Activated B cell treated with CpG ODN at 0.5 μM for 24 hours (primary cell): ENCODE data around the gene ANXA8L1. TPM values are rescaled to one million over a fixed set of nuclear protein-coding genes. Genes with fewer than 3 reads are reported as not detected.
"Not testable (repeated sequence)": the region's sequence is repeated elsewhere in the genome, so short reads cannot be mapped to it uniquely, and the experiment has no call there.

Experiments
- ATAC-seq: fragments of 200-7000 bp; cut with Tn5 transposase; one replicate; pipeline ENCODE4 v1.10.0; 2021; ENCODE audit warnings: low read depth, mild to moderate bottlenecking, moderate library complexity
- CTCF ChIA-PET: fragments of 350-600 bp; sonication (Branson Sonifier 250); formaldehyde crosslinking; loops from one replicate; lab custom pipeline; 2021; ENCODE audit warnings: antibody characterized with exemption; lab: Charles Lee
- POLR2A ChIA-PET: fragments of 350-600 bp; sonication (Branson Sonifier 250); formaldehyde crosslinking; loops from one replicate; lab custom pipeline; 2021; ENCODE audit warnings: antibody characterized with exemption; lab: Charles Lee
- DNase-seq: peaks from one replicate; pipeline ENCODE4 v3.0.0; 2022
- H3K27ac Mint-ChIP-seq: one replicate; pipeline ENCODE4 v1.8.0; 2020; ENCODE audit warnings: mixed read lengths
- H3K27me3 Mint-ChIP-seq: one replicate; pipeline ENCODE4 v1.8.0; 2021; ENCODE audit warnings: mixed read lengths
- H3K36me3 Mint-ChIP-seq: one replicate; pipeline ENCODE4 v1.8.0; 2021; ENCODE audit warnings: low read depth, mixed read lengths
- H3K4me1 Mint-ChIP-seq: one replicate; pipeline ENCODE4 v1.8.0; 2021; ENCODE audit warnings: mixed read lengths
- H3K4me3 Mint-ChIP-seq: one replicate; pipeline ENCODE4 v1.8.0; 2020; ENCODE audit warnings: mild to moderate bottlenecking, mixed read lengths
- H3K9me3 Mint-ChIP-seq: one replicate; pipeline ENCODE4 v1.8.0; 2020; ENCODE audit warnings: mixed read lengths
- CTCF ChIP-seq: fragments of 200-600 bp; IDR thresholded peaks from one replicate; pipeline ENCODE4 v1.8.0; 2022; ENCODE audit warnings: antibody characterized with exemption, mild to moderate bottlenecking
- intact Hi-C: fragments of 100-400 bp; cut with micrococcal nuclease; formaldehyde crosslinking; loops from one replicate; pipeline ENCODE4 v1.15.1; 2024
- total RNA-seq: library from RNA; stranded (reverse); gene quantifications from 2 replicates; pipeline ENCODE4 v1.2.3, GENCODE V29; 2022

The ANXA8L1 gene, protein sequence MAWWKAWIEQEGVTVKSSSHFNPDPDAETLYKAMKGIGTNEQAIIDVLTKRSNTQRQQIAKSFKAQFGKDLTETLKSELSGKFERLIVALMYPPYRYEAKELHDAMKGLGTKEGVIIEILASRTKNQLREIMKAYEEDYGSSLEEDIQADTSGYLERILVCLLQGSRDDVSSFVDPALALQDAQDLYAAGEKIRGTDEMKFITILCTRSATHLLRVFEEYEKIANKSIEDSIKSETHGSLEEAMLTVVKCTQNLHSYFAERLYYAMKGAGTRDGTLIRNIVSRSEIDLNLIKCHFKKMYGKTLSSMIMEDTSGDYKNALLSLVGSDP
- total RNA-seq, result not detected in 2 replicates

DNA sequence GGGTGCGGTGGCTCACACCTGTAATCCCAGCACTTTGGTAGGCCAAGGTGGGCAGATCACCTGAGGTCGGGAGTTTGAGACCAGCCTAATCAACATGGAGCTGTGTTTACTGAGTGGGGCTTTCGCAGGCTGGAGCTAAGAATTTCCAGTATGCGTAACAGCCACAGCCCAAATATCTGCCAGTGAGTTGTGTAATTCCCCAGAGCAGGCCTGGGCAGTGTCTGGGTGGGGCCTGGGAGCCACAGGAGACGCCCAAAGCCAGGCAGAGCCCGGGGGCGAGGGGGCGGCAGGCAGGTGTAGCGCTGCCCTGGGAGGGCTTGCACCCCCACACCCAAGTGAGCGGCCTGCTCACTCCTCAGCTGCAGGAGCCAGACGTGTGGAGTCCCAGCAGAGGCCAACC, at the start of gene ANXA8L1:
Gene ANXA8L1 (plus strand): TSS at position 371 of the 400 bp plus-strand sequence. CDS start 76 bp downstream, outside the sequence.
- DNase-seq, ATAC-seq, H3K27me3 Mint-ChIP-seq, POLR2A ChIA-PET, H3K9me3 Mint-ChIP-seq, H3K4me3 Mint-ChIP-seq, H3K4me1 Mint-ChIP-seq, intact Hi-C loops, H3K27ac Mint-ChIP-seq, H3K36me3 Mint-ChIP-seq, CTCF ChIA-PET: not testable (repeated sequence)

- H3K36me3 Mint-ChIP-seq, result no peaks in the 10 kb centered on the region
- DNase-seq, result no peak
- no peaks in the 10 kb centered on the region for H3K9me3 Mint-ChIP-seq
- no peak for ATAC-seq
- peaks cover 17% of the 10 kb centered on the region for H3K27me3 Mint-ChIP-seq
- intact Hi-C loops, result no loop called here
- H3K4me1 Mint-ChIP-seq, result no peaks in the 10 kb centered on the region
- POLR2A ChIA-PET, result no interaction called here
- no peak overlapping the region for H3K4me3 Mint-ChIP-seq
- H3K27ac Mint-ChIP-seq, result no peak overlapping the region
- no peak for TF ChIP-seq CTCF
- CTCF ChIA-PET, result no interaction called here
These were observed 49.5 kb upstream of the ANXA8L1 start for GRCh38 chr10:46326066-46326465.

DNA sequence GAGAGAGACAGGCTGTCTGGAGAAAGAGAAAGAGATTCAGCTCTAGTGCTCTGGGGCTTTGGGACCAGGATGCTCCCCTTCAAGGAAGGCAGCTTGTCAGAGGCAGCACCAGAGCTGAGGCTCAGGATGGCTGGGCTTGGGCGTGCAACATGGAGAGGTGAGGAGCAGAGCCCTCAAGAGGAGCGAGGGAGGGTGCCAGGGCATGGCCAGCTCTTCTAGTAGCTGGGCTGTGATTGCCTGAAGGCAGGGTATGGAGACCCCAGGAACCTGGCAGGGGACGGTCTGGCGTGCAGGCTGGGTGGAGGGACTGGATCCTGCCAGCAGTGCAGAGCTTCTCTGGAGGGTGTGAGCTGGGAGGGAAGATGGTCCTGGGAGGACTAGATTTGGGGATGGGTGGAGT, 48.6 kb upstream of the ANXA8L1 start:
- POLR2A ChIA-PET, result no interaction called here
- intact Hi-C loops, result no loop called here

DNA sequence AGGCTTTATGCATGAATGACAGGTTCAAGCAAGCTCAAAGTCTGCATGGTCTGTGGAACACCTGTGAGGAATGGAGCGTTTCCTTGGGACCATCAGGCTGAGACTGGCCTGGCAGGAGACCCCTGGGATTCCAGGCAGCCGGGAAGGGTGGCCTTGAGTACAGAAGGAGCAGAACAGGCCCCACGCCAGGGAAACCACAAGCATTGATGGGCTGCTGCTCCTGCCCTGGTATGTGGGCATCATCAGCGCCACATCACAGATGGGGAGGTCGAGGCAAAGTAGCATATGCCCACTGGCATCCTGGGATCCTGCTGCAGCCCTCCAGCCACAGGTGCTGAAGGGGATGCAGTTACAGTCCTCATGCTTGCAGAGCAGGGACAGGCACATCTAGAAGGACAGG, 47.9 kb upstream of the ANXA8L1 start:
- H3K27ac Mint-ChIP-seq, result no peak overlapping the region
- POLR2A ChIA-PET, result no interaction called here
- no peak for ATAC-seq
- intact Hi-C loops, result no loop called here
- no peaks in the 10 kb centered on the region for H3K36me3 Mint-ChIP-seq
- no peak for DNase-seq
- H3K4me1 Mint-ChIP-seq, result no peaks in the 10 kb centered on the region
- CTCF ChIA-PET, result no interaction called here
- peaks cover 17% of the 10 kb centered on the region for H3K27me3 Mint-ChIP-seq
- H3K9me3 Mint-ChIP-seq, result no peaks in the 10 kb centered on the region
- no peak for TF ChIP-seq CTCF
- H3K4me3 Mint-ChIP-seq, result no peak overlapping the region

More for the DNA sequence above, 48.6 kb upstream of the ANXA8L1 start:
- ATAC-seq (no peak), DNase-seq (no peak)
- H3K4me1 Mint-ChIP-seq, result no peaks in the 10 kb centered on the region
- CTCF ChIA-PET, result no interaction called here
- H3K9me3 Mint-ChIP-seq, result no peaks in the 10 kb centered on the region
- TF ChIP-seq CTCF, result no peak
- peaks cover 17% of the 10 kb centered on the region for H3K27me3 Mint-ChIP-seq
- no peak overlapping the region for H3K27ac Mint-ChIP-seq
- no peak overlapping the region for H3K4me3 Mint-ChIP-seq
- no peaks in the 10 kb centered on the region for H3K36me3 Mint-ChIP-seq

- no peak for ATAC-seq
- TF ChIP-seq CTCF, result no peak
These were observed 46.5 kb upstream of the ANXA8L1 start for GRCh38 chr10:46328853-46329689.

More at GRCh38 chr10:46328853-46329689, 46.5 kb upstream of the ANXA8L1 start:
- POLR2A ChIA-PET, result no interaction called here
- intact Hi-C loops, result no loop called here
- Mint-ChIP-seq H3K9me3 (no peaks in the 10 kb centered on the region), H3K27ac (no peak overlapping the region), H3K27me3 (peaks cover 17% of the 10 kb centered on the region), H3K4me1 (no peaks in the 10 kb centered on the region), H3K36me3 (no peaks in the 10 kb centered on the region), H3K4me3 (no peak overlapping the region)
- no peak for DNase-seq
- CTCF ChIA-PET, result no interaction called here
